ENCODE results near the gene TBX6.

GRCh38 chr16:30069611-30070462, 21.9 kb downstream of the TBX6 start:
- no peak for TF ChIP-seq CTCF (IDR thresholded peaks at IDR 0.05 in 4 of 5, conservative IDR thresholded peaks at IDR 0.05 in 1 of 5)
- TF ChIP-seq POLR2A (IDR thresholded peaks at IDR 0.05) = no peak
